H1 (cell line): ENCODE data around the gene C1S. TPM values are rescaled to one million over a fixed set of nuclear protein-coding genes. Genes with fewer than 3 reads are reported as not detected.

Experiments
- POLR2A ChIP-seq, 2 experiments: IDR thresholded peaks; 1 replicate in 1 of 2; 2 replicates in 1 of 2; pipeline ENCODE4 v1.6.1; 2011; ENCODE audit warnings: low read depth in 2 of 2, low read length in 2 of 2, mild to moderate bottlenecking in 2 of 2; ENCODE audit errors: control extremely low read depth in 1 of 2
- POU5F1 ChIP-seq: IDR thresholded peaks from 2 replicates; pipeline ENCODE4 v1.6.1; 2011; ENCODE audit warnings: low read depth, mild to moderate bottlenecking, low read length, moderate library complexity
- polyA plus RNA-seq, 7 experiments: library from polyadenylated mRNA; depleted of rRNA in 3 of 7; stranded (reverse) in 5 of 7; unstranded in 2 of 7; fragments of >200 nt in 5 of 7; fragments of 200-250 nt in 2 of 7; gene quantifications; 1 replicate in 5 of 7; 2 replicates in 1 of 7; 4 replicates in 1 of 7; pipeline versions ENCODE4 v1.2.1 to v1.2.3, GENCODE V29; 2011 to 2013; ENCODE audit warnings: missing spikeins in 2 of 7, mixed read lengths in 2 of 7
- total RNA-seq: library from RNA; stranded (reverse); fragmentation: NEBNext Ultra II Directional; extraction: Animal tissue kit (Norgen Biotek cat#: 25700); gene quantifications from 2 replicates; pipeline ENCODE4 v1.2.1, GENCODE V29; 2021
- TF ChIP-seq, protein P1 (sequence below): IDR thresholded peaks from 2 replicates; pipeline ENCODE4 v1.6.1; 2011; ENCODE audit warnings: low read length, improper control_type of control experiment

Gene C1S
- total and polyA plus RNA-seq, 2 of the 8 experiments (the other 6 are each of a cell fraction or from before 2014, with no cell fraction given), result 4.4 to 7.3 TPM

GRCh38 chr12:7079826-7080125 lies 19.3 kb downstream of the C1S start (continued):
- TF ChIP-seq POLR2A (IDR thresholded peaks at IDR 0.05; ENCODE audit: control extremely low read depth in 1 of 2, low read depth in 2 of 2, low read length in 2 of 2) (no peak), POU5F1 (no peak)
- TF ChIP-seq, protein P1, sequence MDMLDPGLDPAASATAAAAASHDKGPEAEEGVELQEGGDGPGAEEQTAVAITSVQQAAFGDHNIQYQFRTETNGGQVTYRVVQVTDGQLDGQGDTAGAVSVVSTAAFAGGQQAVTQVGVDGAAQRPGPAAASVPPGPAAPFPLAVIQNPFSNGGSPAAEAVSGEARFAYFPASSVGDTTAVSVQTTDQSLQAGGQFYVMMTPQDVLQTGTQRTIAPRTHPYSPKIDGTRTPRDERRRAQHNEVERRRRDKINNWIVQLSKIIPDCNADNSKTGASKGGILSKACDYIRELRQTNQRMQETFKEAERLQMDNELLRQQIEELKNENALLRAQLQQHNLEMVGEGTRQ, result no peak
